LNCaP clone FGC (cell line): ENCODE measurements around the gene GPSM1.

Experiments used
- DNase-seq: peaks from one replicate; pipeline ENCODE4 v3.0.0-alpha.2; 2011; ENCODE audit warnings: low read depth
- H3K4me3 ChIP-seq: 2 replicates; pipeline ENCODE4 v1.5.1; 2011; ENCODE audit warnings: mild to moderate bottlenecking, low read depth, low read length, control low read depth
- TF ChIP-seq, protein P1 (sequence below): IDR thresholded peaks from 2 replicates; pipeline ENCODE4 v1.5.1; 2012; ENCODE audit warnings: mild to moderate bottlenecking; ENCODE audit not compliant: control insufficient read depth, insufficient read depth; ENCODE audit errors: extremely low read depth

The GPSM1 gene

DNA sequence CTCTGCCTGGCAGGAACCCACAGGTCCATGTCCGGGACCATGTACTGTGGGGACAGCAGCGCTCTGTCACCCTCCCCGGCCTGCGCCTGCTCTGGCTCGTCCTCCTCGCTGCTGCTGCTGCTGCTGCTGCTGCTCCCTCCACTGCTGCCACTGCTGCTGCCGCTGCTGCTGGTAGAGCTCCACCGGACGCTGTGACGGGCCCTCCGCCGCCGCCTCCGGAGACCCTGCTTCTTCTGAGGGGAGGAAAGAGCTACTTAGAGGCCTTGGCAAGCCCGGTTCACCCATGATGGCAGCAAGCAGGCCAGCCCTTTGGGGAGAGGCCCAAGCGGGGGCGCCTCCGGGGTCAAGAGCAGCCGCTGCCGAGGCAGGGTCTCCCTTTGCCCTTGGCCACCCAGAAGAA is 56.1 kb downstream of the GPSM1 start:
- no peak overlapping the region for H3K4me3 ChIP-seq
- TF ChIP-seq, protein P1, sequence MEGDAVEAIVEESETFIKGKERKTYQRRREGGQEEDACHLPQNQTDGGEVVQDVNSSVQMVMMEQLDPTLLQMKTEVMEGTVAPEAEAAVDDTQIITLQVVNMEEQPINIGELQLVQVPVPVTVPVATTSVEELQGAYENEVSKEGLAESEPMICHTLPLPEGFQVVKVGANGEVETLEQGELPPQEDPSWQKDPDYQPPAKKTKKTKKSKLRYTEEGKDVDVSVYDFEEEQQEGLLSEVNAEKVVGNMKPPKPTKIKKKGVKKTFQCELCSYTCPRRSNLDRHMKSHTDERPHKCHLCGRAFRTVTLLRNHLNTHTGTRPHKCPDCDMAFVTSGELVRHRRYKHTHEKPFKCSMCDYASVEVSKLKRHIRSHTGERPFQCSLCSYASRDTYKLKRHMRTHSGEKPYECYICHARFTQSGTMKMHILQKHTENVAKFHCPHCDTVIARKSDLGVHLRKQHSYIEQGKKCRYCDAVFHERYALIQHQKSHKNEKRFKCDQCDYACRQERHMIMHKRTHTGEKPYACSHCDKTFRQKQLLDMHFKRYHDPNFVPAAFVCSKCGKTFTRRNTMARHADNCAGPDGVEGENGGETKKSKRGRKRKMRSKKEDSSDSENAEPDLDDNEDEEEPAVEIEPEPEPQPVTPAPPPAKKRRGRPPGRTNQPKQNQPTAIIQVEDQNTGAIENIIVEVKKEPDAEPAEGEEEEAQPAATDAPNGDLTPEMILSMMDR, result no peak
- no peak for DNase-seq

DNA sequence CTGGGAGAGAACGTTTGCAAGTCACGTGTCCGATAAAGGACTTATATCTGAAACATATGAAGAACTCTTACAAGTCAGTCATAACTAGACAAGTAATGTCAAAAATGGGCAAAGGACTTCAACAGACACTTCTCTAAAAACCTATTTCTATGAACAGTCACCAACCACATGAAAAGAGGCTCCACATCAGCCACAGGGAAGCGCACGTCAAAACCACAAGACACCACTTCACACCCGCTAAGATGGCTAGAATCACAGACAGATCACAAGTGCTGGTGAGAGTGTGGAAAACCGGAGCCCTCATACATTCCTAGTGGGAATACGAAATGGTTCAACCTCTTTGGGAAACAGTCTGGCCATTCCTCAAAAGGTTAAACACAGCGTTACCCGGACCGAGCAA is 57.7 kb downstream of the GPSM1 start:
- TF ChIP-seq, protein P1, result no peak
- no peak for DNase-seq
- H3K4me3 ChIP-seq, result no peak overlapping the region

DNA sequence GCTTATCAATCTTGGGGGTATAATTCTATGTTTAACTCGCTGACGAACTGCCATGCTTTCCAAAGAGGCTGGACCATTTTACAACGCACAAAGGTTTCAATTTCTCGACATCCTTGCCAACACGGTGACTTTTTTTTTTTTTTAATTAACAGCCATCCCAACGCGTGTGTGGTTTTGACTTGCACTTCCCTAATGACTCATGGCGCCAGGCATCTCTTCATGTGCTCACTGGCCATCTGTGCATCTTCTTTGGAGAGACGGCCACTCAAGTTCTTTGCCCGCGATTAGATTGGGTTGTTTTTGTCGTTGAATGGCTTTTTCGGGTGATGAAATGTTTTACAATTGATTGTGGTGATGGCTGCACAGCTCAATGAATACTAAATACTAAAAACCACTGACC is 58.7 kb downstream of the GPSM1 start:
- DNase-seq, result no peak
- no peak overlapping the region for H3K4me3 ChIP-seq
- TF ChIP-seq, protein P1, result no peak

DNA sequence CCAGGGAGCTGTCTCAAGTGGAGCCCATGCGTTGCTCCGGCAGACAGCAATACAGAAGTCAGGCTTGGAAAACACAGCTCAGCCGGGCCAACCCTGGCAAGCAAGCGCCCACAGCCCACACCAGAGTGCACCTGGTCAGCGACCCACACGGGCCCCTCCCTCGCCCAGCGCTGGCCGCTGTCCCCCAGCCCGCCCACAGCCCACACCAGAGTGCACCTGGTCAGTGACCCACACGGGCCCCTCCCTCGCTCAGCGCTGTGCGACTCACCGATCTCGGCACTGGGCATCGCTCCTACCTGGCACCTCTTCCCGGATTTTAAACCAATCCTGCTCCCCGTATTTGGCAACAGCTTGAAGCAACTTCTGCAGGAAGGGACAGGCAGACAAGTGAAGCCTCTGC is 59.9 kb downstream of the GPSM1 start:
- TF ChIP-seq, protein P1, result no peak
- no peak overlapping the region for H3K4me3 ChIP-seq
- DNase-seq, result no peak

DNA sequence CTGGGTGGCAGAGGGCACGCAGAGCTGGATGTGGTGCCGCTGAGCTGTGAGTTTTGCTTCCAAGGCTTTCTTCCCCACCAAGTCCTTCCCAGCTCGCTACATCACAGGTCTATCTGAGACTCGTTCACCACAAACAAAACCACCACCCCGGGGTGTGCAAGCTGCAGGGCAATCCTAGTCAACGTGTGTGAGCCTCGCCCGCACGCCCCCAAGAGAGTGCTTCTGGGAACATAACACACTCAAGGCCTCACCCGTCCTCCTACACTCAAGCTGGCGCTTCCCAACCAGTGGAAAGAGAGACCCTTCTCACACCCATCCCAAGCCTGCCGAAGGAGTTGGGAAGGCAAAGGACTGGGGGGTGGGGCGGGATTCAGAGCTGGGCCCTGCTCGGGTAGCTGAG is 62.1 kb downstream of the GPSM1 start:
- DNase-seq, result no peak
- H3K4me3 ChIP-seq, result no peak overlapping the region
- TF ChIP-seq, protein P1, result no peak

DNA sequence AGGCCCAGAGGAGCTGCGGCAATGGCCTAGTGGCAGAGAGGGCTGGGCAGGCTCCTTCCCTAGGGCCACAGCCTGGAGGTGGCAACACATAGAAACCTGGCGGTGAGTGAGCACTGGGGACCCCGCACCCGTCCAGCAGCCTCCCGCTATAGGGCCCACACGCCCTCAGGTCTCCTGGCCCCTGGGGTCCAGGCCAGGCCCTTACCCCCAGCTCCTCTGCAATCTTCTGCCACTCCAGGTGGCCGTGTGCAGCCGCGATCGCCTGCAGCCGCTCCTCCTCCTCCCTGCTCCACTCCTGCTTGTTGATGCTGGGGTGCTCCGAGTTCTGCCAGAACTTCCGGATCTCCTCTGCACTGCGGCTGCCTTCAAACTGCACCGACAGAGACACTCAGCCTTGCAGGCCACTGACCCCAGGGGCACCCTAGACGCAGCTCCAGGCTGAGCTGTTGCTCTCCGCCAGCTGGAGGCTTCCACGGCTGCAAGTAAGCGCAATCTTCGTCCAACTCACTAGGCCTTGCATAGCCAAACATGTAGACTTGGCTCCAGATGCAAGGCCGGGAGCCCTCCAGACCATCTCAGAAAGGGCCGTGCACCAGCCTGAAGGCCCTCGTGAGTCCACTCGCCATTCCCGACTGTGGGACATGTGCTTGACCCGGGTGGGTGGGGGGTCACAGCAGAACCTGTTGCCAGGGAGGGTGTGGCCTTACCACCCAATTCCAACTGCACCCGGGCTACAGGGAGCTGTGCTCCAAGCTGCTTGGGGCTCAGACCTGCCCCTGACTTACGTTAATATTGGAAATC is 64.6 kb downstream of the GPSM1 start:
- DNase-seq, result no peak
- TF ChIP-seq, protein P1, result no peak
- no peak overlapping the region for H3K4me3 ChIP-seq
